Effector CD8-positive, alpha-beta T cell (primary cell): ENCODE results near the gene ZDHHC5.

Source experiments
- DNase-seq: peaks from one replicate; lab custom pipeline; 2025; lab: John Stamatoyannopoulos, UW

ZDHHC5 gene

DNA sequence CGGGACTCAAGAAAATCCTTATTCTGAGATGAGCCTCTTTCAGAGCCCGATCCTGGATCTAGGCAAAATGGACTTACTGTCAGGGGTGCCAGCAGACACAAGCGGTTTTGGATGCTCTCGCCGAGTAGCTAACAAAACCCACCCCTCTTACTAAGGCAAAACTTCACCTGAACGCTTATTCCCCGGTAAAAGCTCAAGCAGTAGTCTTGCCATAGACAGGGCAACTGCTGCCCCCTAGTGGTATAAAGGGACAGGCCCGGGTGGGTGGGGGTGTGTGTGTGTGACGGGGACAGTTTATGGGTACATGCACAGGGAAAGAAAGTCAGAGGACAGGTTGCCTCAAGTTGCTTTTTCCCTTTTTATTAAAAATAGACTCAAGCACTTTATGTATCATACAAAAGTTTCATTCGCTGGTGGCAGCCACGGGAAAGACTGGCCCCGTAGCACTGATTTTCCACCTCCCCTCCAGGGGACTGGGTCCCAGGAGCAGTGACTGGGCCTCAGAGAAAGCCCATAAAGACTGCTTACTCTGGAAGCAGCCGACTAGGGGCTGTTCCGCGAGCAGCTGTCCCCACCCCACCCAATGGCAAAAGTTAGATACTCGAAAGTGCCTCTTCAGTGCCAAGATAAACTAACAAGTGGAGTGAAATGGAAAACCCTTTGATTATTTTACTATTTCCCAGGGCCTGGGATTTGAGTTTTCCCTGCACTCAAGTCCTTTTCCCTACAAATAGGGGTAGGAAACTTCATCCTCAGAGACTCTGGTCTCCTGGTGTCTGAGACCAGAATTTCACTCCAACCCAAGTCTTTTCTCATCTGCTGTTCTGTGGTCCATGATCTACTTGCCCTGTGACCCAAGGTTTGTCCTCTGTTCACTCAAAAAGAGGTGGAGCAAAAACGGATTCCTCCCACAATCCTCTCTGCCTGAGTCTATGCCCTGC is 22.9 kb upstream of the ZDHHC5 start:
- DNase-seq: peak; percentile 84

DNA sequence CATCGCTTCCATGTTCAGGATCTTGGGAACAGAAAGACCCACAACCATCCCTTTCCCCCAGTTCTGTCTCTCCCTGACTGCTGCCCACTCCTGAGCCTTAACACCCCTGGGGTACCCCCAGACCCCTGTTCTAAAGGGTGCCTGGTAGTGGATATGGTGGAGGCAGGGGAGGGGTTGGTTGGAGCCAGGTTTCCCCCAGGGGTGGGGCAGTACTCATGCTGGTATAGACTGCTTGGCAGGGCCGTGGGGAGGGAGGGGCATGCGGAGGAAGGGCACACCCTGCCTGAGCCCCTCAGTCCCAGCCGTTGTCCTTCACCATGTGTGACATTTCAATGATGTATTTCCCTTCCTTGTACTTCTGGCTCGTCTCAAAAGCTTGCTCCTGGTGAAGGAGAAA is 22.2 kb upstream of the ZDHHC5 start:
- no peak for DNase-seq

DNA sequence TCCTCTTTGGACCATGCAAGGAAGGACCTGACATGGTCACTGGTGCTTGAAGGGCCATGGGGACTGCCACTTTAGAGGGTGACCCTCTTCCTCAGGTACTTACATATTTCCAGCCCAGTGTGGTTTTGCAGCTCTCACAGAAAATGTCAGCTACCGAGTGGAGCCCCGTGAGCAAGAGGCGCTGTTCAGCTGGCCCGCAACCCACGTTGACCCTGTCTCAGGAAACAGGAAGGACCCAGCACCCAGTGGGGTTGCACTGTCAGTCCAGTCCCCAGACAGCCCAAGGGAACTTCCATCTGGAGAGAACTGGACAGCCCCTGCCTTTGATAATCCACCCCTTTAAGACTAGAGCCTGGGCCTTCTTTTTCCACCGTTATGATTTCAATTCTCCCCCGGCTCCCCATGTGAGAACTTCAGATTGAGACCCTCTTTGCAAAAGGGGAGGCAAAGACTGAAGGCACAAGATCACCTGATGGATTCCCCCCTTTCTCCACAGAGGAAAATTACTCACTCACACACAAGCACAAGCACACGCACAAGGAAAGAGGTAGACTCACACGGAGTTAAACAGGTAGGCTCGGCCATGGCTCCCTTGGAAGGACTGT is 21.6 kb upstream of the ZDHHC5 start:
- no peak for DNase-seq

GRCh38 chr11:57646799-57647303 is 21.1 kb upstream of the ZDHHC5 start:
- DNase-seq: no peak

GRCh38 chr11:57647372-57647771 is 20.5 kb upstream of the ZDHHC5 start:
- no peak for DNase-seq

DNA sequence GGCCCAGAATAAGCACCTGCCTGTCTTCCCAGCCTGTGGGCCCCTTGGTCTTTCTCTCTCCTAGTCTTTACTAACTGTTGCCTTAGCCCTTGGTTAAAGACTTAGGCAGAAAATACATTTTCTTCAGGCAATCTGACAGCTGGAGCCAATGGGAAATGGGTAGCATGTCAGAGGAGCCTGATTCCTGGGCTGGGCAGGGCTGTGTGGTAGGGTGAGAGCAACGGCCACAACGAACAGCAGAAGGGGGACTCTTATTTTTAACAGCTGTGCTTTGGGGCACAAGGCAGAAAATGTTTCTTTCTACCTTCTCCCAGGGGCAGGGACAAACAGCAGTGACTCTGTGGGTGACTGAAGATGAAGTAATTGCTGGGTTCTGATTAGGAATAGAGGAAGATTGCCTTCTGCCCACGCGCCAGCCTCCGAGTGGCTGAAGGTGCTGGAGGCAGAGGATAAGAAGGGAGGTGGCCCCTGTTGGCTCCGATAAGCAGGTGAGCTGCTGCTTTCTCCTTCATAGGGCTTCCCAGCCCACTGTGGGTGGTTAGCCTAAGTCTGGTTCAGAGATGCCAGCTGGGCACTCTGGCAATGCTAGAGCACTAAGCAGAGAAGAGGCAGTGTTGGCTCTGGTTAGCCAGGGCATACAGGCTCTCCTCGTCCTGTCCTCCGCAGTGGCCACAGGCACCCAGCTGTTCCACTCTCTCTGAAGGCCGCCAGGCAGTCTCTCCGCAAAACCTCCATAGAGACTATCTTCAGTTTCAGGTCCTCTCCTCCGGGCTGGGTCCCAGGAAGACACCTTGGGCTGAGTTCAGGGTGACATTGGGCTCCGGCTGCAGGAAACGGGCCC is 19.7 kb upstream of the ZDHHC5 start:
- DNase-seq: no peak

DNA sequence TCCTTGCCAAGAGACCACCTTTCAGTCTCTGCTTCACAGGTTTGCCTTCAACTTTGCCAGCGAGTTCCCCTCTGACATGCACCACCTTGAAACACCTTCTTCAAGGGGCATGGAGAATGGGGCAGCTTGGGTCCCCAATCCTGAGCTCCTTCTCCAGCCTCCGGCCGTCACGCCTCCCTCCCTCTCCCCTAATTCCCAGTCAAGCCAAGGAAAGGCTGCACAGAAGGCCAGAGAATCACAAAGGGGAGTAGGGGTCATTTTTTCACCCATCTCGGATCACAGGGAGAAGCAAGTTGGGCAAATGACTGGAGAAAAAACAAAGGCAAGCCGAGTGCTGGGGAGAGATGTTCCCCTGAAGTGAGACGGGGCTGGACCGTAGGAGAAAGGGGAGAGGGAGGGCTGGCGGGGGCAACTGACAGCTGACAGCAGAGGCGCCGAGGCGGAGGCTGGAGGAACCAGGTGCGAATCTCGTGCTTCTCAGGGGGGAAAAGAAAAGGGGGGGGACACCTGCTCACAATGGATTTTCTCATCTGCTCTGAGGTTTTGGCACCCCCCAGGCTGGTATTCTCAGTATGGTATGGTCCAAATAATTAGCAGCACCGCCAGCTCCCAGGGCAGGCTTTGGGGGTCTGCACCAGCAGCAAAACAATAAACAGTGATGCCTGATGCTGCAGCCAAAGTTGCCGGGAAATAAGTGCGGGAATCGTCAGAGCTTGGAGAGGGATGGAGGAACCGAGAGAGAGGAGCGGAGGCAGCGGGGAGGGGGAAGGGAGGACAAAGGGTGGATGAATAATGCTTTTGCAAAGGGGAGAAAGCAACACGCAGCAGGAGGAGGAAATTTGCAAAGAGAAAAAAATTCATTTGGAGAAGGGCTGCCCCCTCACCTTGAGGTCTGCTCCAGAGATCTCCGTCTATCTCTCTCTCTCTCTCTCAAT is 18.8 kb upstream of the ZDHHC5 start:
- DNase-seq: no peak

DNA sequence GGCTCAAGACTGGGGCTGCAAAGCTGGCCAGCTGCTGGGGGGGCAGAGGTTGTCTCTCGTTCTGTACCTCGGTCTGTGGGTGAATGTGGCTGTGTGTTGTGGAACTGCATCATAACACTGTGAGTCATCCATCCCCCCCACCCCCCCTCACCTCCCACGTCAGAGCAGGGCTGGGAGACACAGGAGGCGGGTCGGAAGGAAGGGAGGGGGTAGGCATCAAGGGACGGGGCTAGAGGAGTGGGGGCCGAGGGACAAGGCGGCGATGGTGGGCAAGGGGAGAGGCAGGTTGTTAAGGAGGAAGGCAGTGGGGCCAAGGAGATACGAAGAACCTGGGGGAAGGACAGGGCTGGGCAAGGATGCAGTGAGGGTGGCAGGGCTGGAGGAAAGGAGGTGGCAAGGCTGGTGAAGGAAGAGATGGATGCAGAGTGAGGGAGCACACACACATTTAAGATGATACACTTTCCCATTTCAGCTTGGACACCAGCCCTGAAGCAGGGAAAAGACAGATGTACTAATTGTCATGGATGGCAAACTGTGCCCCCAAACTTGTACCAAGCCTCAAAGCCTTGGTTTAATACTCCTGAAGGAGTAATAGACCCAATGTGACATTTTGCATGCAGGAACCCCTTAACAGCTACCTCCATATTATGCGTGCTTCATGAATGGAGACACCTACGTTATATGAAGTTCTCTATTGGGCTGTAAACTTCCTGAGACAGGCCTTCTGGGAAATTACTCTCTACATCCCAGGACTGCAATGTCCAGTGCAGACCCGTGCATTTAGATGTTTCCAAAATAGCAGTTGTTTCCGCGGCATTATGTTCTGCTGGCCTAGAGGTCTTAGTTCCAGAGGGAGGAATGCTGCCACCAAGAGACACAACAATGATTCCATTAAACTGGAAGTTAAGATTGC is 17.8 kb upstream of the ZDHHC5 start, which contains the start of gene YPEL4:
YPEL4 (minus strand) TSS at position 87 of the 913 bp plus-strand sequence. CDS start 2,805 bp downstream, outside the sequence.
- peak; percentile 79 for DNase-seq

DNA sequence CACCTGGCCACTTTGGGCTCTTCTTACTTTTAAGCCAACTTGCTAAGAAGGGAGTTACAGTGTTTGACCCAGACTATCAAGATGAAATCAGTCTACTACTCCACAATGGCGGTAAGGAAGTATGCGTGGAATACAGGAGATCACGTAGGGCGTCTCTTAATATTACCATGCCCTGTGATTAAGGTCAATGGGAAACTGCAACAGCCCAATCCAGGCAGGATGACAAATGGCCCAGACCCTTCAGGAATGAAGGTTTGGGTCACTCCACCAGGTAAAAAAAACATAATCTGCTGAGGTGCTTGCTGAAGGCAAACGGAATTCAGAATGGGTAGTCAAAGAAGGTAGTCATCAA is 17.2 kb upstream of the ZDHHC5 start:
- no peak for DNase-seq

- DNase-seq: no peak
These were observed 16.5 kb upstream of the ZDHHC5 start for GRCh38 chr11:57651408-57651807.

GRCh38 chr11:57652230-57652629 is 15.7 kb upstream of the ZDHHC5 start:
- peak; percentile 13 for DNase-seq

GRCh38 chr11:57652662-57653061 is 15.3 kb upstream of the ZDHHC5 start:
- DNase-seq: no peak

DNA sequence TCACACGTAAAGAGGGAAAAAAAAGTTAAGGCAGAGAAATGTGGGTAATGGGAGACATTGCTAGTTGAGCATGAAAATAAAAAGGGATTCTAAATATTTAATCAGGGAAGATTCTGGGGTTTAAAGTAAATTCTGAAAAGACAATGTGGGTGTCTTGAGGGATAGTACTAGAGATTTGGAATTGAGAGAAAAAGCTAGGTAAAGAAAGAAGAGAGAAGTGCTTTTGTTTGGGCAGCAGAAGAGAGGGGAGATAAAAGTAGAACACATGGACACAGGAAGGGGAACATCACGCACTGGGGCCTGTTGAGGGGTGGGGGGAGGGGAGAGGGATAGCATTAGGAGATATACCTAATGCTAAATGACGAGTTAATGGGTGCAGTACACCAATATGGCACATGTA is 14.8 kb upstream of the ZDHHC5 start:
- DNase-seq: no peak

DNA sequence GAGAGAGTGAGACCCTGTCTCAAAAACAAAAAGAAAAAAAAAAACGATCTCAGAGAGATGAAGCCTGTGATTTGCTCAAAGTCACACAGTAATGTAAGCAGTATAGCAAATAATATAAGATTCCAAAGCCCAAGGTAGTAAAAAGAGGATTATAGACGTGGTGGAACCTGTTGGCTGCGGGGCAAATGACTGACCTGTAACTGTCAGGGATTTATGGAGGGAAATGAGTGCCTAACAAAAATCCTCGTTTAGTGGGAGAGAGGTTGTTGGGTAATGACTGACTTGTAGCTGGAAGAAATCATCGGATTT is 11.1 kb upstream of the ZDHHC5 start:
- DNase-seq: no peak

DNA sequence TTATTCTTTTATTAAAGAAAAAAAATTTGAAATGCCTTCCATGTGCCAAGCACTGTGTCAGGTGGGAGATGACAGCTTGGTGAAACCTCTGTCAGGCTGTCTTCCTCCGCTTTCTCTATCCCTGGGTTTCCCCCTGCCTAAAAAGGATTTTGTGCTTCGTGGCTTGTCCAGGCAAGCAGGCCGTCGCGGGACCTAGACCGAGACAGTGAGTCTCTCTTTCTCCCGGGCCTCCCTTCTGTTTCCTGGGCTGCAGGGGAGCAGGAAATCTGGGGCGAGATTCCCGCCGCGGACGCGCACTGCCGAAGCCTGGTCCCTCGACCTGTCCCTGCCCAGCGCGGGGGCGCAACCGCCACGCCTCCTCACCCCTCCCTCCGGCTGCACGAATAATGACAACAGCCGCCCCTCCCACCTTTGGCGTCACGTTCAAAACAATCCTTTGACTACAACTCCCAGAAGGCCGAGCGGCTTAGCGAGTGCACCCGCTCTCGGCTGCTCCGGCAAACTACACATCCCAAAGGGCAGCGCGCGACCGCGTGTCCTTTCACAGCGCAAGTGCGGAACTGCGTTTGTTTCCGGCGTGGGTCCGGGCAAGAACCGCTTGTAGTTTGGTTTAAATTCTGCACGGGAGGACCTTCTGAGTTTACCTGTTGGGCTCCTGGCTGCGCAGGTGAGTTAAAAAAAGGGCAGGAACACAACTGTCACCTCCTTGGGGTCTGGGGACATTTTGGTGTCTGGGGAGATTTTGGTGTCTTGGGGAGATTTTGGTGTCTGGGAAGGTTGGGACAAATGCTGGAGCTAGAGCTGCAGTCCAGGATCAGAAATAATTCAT is 10.5 kb upstream of the ZDHHC5 start, which contains the start of gene CLP1:
CLP1 (plus strand) TSS at position 569 of the 829 bp plus-strand sequence. CDS start 1,715 bp downstream, outside the sequence.
- DNase-seq: peak; percentile 98

GRCh38 chr11:57658023-57658361 is 9.9 kb upstream of the ZDHHC5 start:
- DNase-seq: no peak

DNA sequence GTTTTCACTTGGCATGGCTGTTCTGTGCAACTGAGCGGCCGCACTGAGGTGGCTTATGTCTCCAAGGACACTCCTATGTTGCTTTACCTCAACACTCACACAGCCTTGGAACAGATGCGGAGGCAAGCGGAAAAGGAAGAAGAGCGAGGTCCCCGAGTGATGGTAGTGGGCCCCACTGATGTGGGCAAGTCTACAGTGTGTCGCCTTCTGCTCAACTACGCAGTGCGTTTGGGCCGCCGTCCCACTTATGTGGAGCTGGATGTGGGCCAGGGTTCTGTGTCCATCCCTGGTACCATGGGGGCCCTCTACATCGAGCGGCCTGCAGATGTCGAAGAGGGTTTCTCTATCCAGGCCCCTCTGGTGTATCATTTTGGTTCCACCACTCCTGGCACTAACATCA is 8.2 kb upstream of the ZDHHC5 start:
- no peak for DNase-seq

GRCh38 chr11:57662893-57663292 is 5.0 kb upstream of the ZDHHC5 start:
- no peak for DNase-seq

DNA sequence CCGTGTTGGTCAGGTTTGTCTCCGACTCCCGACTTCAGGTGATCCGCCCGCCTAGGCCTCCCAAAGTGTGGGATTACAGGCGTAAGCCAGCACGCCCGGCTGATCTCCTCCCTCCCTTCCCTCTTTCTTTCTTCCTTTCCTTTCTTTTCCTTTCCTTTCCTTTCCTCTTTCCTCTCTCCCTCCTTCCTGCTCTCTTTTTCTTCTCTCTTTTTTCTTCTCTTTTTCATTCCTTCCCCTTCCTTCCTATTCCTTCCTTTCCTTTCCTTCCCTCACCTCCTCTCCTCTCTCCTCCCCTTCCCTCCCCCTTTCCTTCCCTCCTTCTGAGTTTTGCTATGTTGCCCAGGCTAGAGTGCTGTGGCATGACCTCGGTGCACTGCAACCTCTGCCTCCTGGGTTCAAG is 3.9 kb upstream of the ZDHHC5 start:
- DNase-seq: no peak
